Measurements from ENCODE around the gene PRKCA.
"Not testable (repeated sequence)": the region's sequence is repeated elsewhere in the genome, so short reads cannot be mapped to it uniquely, and the experiment has no call there.

Gene PRKCA

GRCh38 chr17:66355510-66355909 is 53.1 kb downstream of the PRKCA start:
- no peak for DNase-seq

GRCh38 chr17:66357037-66357436 is 54.6 kb downstream of the PRKCA start:
- DNase-seq = no peak

GRCh38 chr17:66359351-66359750 is 56.9 kb downstream of the PRKCA start:
- no peak for DNase-seq

GRCh38 chr17:66360961-66361565 is 58.6 kb downstream of the PRKCA start:
- not testable (repeated sequence) for DNase-seq

- DNase-seq = no peak
Observed at GRCh38 chr17:66364508-66364907, 62.1 kb downstream of the PRKCA start.

GRCh38 chr17:66364990-66365490 is 62.6 kb downstream of the PRKCA start:
- no peak for DNase-seq

- DNase-seq = no peak
Observed at GRCh38 chr17:66365903-66366302, 63.5 kb downstream of the PRKCA start.

- no peak for DNase-seq
Observed at GRCh38 chr17:66367107-66367506, 64.7 kb downstream of the PRKCA start.

GRCh38 chr17:66369830-66370229 is 67.4 kb downstream of the PRKCA start:
- DNase-seq = no peak

GRCh38 chr17:66371561-66371960 is 69.1 kb downstream of the PRKCA start:
- DNase-seq = no peak

- DNase-seq = no peak
Observed at GRCh38 chr17:66372182-66372581, 69.8 kb downstream of the PRKCA start.

- no peak for DNase-seq
Observed at GRCh38 chr17:66373079-66373478, 70.7 kb downstream of the PRKCA start.

- DNase-seq = no peak
Observed at GRCh38 chr17:66373944-66374817, 71.8 kb downstream of the PRKCA start.

- DNase-seq = no peak
Observed at GRCh38 chr17:66375121-66375520, 72.7 kb downstream of the PRKCA start.

- no peak for DNase-seq
Observed at GRCh38 chr17:66378296-66378695, 75.9 kb downstream of the PRKCA start.

- DNase-seq = no peak
Observed at GRCh38 chr17:66379544-66379943, 77.1 kb downstream of the PRKCA start.

- DNase-seq = no peak
Observed at GRCh38 chr17:66379996-66380395, 77.6 kb downstream of the PRKCA start.

- DNase-seq = no peak
Observed at GRCh38 chr17:66381701-66382362, 79.4 kb downstream of the PRKCA start.

- no peak for DNase-seq
Observed at GRCh38 chr17:66383333-66383732, 80.9 kb downstream of the PRKCA start.

- peak; percentile 78 for DNase-seq
Observed at GRCh38 chr17:66386498-66387351, 84.3 kb downstream of the PRKCA start.

GRCh38 chr17:66387392-66387981 is 85.1 kb downstream of the PRKCA start:
- no peak for DNase-seq

GRCh38 chr17:66392783-66393437 is 90.5 kb downstream of the PRKCA start:
- DNase-seq = no peak
